ENCODE data around the gene FYN.
"Not testable (repeated sequence)": the region's sequence is repeated elsewhere in the genome, so short reads cannot be mapped to it uniquely, and the experiment has no call there.

The FYN gene

DNA sequence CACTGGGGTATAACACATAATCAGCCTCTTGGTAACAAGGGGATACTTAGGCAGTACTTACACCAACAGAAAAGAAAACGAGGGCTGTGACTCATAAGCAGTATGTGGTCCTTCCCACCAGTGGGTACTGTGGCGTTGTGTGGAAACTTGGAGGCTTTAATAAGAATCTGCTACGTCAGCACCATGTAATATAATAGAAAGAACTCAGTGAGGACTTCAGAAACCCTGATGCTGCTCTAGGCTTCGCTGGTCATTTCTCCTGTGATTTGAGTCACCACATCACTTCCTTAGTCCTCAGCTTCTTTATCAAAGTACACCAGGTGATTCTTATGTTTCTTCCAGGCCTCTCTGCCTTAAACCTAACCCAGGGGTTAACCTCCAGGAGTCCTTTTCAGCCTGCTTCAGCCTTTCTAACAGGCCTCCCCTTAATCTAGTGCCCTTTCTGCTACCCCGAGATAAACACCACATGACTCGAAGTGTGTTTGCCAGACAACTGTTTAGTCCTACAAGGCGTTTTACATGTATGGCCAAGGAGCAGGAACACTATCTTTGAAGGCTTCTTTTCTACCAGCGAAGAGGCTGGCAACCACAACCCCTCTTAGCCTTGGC lies 68.5 kb downstream of the FYN start:
- DNase-seq, result no peak

DNA sequence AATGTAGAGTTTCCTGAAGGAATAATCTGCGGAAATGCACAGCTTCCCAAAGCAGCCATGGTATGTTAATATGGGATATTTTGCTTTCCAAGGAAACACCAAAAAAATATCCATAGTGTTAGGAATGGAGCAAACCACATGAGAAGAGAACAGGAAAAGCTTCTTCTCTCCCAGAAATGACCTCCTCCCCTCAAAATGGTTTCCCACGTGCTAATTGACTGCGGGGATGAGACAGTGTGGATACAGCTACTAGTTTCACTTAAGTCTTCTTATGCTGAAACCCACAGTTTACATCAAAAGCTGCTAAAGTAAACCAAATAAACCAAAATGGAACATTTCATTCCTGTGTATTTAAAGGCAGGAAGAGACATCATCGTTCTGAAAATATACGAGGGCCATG lies 69.4 kb downstream of the FYN start:
- no peak for DNase-seq

DNA sequence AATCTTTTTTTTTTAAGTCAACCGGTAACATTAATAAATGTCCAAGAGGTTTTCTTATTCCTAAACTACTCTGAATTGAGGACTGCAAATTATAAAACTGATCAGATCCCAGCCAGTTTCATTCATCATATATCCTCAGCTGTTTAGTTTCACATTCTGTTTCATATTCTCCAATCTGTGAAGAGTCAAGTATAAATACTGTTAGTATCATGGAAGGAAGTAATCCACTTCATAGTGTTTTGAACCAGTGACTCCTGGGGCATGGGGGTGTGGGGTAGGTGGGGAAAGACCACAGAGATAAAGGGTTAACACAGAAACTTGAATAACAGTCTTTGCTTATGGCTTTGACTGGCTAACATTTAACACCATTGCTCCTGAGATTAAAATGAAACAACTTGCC lies 69.9 kb downstream of the FYN start:
- no peak for DNase-seq

DNA sequence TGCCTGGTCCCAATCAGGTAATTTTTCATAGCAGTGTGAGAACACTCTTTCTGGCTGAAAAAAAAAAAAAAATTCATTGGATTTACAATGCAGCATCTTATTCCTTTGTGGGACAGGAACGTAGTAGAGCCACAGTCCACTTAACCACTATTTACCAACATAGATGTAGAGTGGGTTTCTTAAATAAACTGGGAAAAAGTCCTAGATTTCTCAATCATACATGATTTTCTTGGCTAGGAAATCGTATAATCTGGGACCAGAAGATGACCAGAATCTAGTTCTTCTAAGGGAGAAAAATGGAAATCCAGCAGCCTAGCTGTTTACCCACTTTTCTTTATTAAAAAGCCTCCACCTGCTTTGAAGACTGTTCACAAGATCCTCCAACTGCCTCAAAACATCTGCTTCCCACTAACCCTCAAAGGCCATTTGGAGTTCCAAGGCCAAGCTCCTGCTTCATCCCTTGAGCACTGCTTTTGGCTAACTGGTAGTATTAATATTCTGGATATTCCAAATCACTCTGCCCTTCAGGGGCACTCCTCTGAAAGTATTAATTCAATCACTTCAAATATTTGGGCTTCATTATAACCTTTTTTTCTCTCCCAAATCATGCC lies 70.4 kb downstream of the FYN start:
- DNase-seq, result no peak

DNA sequence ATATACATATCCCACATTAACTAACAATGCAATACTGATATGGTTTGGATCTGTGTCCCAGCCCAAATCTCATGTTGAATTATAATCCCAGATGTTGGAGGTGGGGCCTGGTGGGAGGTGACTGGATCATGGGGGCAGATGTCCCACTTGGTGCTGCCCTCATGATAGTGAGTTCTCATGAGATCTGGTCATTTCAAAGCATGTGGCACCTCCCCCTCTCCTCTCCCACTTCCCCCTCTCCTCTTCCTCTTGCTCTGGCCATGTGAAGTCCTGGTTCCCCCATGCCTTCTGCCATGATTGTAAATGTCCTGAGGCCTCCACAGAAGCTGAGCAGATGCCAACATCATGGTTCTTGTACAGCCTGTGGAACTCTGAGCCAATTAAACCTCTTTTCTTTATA lies 71.2 kb downstream of the FYN start:
- DNase-seq, result no peak

DNA sequence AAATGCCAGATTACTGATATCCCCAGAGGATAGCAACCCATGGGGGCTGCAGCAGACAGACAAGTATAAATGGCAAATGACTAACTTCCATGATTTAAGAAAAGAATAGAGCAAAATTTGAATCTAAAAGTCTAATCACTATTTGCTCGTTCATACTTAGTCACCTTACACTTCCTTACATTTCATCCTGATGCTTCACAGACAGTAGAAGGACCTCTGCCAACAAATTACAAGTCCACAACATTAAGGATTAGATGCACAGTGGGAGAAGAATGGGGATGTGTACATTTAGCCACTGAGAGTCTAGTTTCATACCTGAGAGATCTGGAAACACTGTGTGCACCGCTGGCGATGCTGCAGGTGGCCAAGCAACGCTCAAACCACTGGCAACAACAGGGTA lies 72.4 kb downstream of the FYN start:
- DNase-seq, result no peak

DNA sequence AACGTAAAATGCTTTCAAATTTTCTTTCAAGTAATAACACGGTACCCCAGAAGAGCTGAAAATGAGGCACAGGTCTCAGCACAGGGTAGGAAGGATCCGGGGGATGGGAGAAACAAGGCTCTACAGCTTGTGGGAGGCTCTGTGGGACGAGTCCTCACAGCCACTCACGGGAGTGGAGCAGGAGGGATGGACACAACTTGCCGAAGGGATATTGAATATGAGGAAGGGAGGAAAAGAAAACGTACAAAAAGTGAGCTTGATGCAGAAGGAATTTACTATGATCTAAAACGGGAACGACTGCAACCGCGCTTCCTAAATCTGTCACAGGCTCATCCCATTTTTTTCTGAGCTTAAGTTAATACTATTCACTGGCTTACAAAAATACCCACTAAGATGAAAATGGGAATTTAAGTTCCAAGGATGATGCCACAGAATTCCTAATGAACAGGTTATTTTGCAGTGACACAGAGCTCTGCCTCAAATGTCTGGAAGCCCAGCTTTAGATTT lies 72.9 kb downstream of the FYN start:
- no peak for DNase-seq

DNA sequence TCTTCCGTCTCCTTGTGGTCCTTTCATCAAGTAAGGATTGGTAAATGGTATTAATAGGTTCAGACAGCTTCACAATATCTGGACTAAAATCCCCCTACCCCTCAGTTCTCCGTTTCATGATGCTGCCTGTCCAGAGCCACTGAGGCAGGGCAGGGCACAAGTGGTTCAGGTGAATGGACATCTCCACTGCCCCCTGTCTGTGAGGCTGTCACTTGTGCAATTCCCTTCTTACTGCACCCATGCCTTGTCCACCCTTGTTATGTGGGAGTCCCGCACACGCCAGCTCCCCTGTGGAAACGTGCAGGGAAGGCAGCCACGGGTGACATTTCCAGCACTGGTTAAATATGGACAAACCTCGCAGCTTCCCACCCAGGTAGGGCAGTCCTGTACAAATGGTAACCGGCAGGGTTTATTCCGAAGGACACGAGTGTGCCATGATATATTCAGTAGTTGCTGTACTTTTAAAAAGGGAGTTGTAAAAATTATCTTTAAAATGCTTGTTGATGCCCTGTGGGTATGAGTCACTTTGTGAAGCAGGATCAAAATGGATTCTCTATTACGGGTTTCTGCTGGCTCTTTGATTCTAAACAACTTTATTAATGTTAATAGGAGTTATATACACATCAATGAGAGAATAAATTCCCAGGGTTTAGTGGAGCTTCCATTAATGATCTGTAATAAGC lies 73.5 kb downstream of the FYN start:
- no peak for DNase-seq

DNA sequence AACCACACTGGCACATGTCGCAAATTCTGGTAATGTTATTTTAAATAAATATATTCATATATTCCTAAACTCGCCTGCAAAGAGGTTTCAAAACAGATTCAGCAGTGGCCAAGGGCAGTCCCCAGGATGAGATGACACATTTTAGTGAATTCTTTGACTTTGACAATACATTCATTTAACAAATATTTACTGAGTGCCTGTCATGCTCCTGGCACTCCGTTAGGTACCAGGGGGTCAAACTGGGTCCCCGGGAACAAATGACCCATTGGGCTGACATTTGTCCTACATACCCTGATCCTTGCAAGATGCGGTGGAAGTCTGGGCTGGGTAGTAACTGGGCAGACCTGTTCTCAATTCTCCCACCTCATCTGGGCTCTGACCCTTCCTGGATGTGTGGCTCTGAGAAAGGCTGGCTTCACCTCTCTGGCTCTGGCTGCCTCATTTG lies 74.9 kb downstream of the FYN start:
- DNase-seq, result no peak

DNA sequence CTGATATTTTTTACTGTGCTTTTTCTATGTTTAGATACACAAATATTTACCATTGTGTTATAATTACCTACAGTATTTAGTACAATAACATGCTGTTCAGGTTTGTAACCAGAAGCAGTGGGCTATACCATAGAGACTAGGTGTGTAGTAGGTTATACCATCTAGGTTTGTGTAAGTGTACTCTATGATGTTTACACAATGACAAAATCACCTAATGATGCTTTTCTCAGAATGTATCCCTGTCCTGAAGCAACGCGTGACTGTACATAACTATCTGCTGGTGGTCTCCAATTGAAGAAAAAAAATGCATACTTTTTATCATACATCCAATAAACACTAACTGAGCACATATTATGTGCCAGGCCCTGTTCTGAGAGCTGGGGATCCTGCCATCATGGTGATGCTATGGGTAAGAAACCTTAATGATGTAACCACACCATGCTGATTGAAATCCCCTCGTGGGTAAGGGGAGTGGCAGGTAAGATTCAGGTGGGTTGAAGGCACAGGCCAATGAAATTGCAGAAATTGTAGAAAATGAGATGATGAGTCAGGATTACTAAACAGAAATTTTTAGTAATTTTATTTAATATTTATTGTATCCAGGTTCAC lies 76.8 kb downstream of the FYN start:
- no peak for DNase-seq

DNA sequence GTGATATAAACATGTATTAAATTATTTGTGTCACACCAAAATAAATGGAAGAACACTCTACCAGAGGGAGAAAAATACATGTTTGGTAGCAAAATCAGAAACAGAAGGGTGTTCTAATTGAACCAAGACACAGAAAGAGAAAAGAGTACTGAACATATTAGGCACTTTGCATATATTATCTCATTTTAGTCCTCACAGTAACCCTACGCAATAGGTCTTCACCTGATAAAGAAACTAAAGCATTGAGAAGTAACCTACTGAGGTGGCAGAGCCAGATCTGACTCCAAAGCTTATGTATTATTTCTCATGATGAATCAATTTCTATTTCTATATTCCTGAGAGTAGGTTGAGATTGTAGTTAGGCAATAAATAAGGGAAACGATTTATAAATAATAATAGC lies 77.7 kb downstream of the FYN start:
- DNase-seq, result no peak

DNA sequence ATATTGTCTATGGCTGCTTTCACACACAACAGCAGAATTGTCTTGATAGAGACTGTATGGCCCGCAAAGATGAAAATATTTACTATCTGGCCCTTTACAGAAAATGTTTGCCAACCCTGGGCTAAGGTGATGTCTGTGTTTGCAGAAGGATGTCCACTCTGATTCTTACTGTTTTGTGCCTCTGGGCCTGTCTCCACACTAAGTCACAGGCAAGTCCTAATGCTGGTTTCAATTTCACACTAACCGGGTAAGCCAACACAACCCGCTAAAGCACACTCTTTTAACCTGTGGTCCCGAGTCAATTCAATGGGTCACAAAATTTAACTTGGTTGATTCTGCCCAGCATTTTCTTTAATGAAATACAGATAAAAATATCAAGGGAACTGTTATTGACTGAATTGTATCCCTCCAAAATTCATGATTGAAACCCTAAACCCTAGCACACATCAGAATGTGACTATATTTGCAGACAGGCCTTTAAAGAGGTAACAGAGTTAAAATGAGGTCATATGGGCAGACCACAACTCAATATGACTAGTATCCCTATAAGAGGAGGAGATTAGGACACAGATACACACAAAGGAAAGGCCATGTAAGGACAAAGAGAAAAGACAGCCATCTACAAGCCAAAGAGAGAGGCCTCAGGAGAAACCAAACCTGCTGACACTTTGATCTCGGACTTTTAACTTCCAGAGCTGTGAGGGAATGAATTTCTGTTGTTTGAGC lies 78.4 kb downstream of the FYN start:
- no peak for DNase-seq

DNA sequence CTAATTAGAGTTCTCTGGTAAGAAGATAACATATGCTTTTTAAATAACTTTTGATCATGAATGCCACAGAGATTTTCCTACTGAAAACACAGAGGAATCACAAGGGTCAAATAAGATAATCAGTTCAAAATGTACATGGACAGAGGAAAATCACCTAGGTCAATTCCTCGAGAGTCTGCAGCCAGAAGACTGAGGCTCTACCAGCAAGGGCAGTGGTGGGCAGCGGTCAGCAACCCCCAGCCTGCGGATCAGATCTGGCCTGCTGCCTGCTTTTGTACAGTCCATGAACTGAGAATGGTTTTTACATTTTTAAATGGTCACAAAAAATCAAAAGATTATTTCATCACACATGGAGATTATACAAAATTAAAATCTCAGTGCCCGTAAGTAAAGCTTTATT lies 79.0 kb downstream of the FYN start:
- DNase-seq, result no peak

DNA sequence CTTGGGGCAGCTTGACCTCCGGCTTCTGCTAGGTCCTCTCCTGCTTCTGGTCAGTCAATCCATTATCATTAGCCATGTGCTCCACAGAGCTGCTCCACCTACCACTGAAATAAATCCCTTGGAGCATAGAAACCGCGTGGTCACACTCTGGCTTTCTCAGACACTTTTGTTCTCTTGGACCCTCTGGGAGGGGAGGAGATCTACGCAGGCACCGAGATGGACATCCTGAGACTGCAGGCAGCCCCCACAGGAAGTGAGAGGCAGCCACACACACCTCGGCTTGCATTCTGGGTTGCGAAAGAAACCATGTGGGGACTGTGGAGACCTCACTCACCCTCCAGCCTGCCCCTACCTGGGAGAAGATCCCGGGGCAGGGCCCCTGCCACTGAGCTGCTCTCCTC lies 79.5 kb downstream of the FYN start:
- no peak for DNase-seq

DNA sequence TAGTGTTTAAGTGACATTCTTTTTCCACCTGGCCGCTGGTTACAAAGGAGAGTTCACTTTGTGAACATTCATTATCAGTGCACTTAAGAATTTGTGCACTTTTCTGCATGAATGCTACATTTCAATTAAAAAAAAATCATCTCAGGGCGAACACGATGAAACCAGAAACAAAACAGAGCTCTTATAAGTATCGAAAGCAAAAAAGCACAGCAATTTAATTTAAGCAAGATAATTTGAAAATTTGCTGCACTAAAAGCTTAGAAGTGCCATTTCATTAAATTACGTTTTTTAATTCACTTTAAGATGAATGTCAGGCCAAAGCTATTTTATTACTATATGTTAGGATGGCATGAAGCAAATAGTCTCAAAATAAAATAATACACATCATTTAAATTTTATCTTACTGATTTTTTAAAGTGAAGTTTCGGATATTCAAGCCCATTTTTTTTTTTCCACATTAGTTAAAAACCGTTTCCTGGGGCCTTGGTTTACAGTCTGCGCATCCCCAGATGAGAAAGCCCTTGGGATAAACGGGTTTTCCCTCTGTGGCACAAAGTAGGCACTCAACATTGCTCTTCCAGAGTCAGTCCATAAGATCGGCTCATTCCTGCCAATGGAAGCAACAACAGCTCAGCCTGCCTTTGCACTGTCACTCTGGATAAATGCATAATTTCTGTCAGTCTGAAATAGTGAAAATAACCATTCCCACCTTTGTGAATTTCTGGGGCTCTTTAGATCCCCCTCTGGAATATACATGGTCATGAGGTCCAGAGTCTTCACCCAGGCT lies 80.1 kb downstream of the FYN start:
- DNase-seq, result no peak

DNA sequence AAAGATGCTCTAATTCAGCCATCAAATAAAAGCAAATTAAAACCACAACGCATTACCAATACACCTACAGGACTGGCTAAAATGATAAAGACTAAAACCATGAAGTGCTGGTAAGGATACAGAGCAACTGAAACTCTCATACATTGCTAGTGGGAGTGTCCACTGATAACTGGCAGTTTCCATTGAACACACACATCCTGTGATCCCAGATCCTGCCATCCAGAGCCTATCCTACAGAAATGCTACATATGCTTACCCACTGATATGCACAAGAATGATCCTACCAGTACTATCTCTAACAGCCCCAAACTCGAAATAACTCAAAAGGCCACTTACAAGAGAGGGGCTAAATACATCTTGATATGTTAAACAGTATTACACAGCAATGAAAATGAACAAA lies 81.0 kb downstream of the FYN start:
- no peak for DNase-seq

DNA sequence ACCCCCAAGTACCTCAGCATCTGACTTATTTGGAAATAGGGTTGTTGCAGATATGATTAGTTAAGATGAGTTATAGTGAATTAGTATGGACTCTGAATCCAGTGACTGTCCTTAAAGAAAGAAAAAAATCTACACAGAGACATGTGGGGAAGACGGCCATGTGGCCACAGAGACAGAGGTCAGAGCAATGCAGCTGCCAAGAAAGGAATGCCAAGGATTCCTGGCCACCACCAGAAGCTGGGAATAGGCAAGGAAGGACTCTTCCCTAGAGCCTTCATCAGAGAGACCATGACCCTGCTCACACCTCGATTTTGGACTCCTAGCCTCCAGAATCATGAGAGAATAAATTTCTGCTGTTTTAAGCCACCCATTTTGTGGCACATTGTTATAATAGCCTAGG lies 81.8 kb downstream of the FYN start:
- no peak for DNase-seq

DNA sequence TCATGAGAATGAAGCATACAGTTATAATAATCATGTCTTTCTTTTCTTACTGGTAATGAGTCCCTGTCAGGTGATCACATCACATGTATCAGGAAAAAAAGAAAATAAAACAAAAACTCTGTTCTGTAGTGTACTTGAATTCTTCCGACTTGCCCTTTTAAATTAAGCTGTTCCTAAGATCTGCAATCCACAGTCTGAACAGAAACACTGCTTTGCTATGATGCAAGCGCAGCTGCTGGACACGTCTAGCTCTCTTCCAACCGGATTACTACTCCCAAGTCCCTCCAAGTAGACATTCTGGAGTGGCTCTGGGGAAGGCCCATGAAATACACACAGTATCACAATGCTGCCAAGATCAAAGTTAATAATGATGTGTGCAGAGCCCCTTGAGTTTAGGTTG lies 83.7 kb downstream of the FYN start:
- no peak for DNase-seq

DNA sequence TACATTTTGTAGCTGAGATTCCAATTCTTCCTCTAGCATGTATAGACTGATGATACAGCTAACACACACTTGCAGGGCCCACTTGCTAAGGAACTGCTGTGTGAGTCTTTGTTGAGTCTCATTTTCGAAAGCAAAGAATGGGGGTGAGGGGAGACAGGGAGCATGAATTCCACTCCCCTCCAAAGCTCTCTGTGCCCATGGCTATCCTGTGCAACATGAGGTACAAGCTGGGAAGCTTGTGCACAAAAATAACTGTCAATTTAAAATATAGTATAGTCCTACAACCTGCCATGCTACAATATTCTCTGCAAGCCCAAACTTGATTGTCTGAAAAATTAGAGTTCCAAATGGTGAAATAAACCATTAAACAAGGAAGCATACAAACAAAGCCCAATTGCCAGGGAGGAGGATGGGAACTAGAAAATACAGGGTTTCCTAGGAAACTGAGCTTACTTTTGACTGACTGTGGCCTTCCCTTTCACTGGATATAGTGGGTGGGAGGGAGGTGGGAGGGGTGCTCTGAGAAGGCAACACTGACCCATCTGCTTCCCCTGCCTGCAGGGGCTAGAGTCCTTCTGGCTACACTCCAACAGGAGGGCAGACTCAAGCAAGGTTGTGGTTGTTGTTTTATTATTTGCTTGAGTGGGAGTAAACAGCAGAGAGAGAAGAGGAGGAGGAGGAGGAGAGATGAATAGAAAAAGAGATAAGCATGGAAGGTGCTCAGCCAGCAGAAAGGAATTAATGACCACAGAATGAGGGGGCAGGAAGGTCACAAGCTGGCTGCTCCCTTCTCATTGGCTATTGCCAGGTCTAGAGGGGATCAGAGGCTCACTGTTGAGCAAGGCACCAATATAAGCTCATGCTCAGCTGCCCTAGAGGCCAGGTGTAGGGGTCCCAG lies 84.6 kb downstream of the FYN start:
- no peak for DNase-seq

DNA sequence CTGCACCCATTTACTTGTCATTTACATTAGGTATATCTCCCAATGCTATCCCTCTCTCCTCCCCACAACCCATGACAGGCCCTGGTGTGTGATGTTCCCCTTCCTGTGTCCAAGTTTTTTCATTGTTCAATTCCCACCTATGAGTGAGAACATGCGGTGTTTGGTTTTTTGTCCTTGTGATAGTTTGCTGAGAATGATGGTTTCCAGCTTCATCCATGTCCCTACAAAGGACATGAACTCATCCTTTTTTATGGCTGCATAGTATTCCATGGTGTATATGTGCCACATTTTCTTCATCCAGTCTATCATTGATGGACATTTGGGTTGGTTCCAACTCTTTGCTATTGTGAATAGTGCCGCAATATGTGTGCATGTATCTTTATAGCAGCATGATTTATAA lies 87.1 kb downstream of the FYN start:
- DNase-seq, result not testable (repeated sequence)

DNA sequence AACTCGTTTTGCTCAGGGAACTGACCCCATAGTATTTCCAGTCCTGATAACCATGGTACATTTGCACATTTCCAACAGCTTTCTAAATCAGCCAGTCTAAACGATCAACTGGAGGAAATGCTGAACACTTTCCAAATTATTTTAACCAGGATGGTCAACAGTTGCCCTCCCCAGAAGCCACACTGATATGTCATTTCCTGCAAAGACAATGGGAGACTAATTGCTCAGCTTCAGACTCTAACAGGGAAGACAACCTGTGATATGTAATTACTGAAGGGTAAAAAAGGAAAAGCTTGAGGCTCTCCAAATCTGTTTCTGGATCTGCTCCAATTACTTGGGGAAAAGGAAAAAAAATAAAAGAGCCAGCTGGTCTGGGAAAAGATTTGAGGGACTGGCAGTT lies 88.8 kb downstream of the FYN start:
- peak; percentile 14 to 70 for DNase-seq

Measured in cerebellar nuclear complex (tissue), 1 donor.